ENCODE results near the gene FXYD7. TPM values are rescaled to one million over a fixed set of nuclear protein-coding genes. Genes with fewer than 3 reads are reported as not detected.

FXYD7 gene
- total RNA-seq, 1 donor from 2014 or later, result not detected

- Mint-ChIP-seq H3K27ac (ENCODE audit: unreplicated experiment) (no peak overlapping the region), H3K27me3 (ENCODE audit: unreplicated experiment) (peaks cover 15% of the 10 kb centered on the region), H3K9me3 (ENCODE audit: unreplicated experiment) (no peaks in the 10 kb centered on the region), H3K4me3 (ENCODE audit: unreplicated experiment) (no peak overlapping the region), H3K36me3 (ENCODE audit: unreplicated experiment) (no peaks in the 10 kb centered on the region), H3K4me1 (ENCODE audit: unreplicated experiment) (peaks cover 14% of the 10 kb centered on the region)
- no peak for DNase-seq (ENCODE audit: extremely low spot score, unreplicated experiment)
- TF ChIP-seq CTCF (IDR thresholded peaks at IDR 0.05), result no peak
Measured at GRCh38 chr19:35123573-35123972, 19.5 kb upstream of the FXYD7 start.

GRCh38 chr19:35124098-35125060, 18.7 kb upstream of the FXYD7 start:
- Mint-ChIP-seq H3K4me1 (ENCODE audit: unreplicated experiment) (peaks cover 14% of the 10 kb centered on the region), H3K27ac (ENCODE audit: unreplicated experiment) (no peak overlapping the region), H3K9me3 (ENCODE audit: unreplicated experiment) (no peaks in the 10 kb centered on the region), H3K36me3 (ENCODE audit: unreplicated experiment) (no peaks in the 10 kb centered on the region), H3K27me3 (ENCODE audit: unreplicated experiment) (peaks cover 20% of the 10 kb centered on the region), H3K4me3 (ENCODE audit: unreplicated experiment) (no peak overlapping the region)
- no peak for TF ChIP-seq CTCF (IDR thresholded peaks at IDR 0.05)
- no peak for DNase-seq (ENCODE audit: extremely low spot score, unreplicated experiment)

GRCh38 chr19:35125270-35125717, 17.8 kb upstream of the FXYD7 start:
- H3K27ac Mint-ChIP-seq (ENCODE audit: unreplicated experiment), result no peak overlapping the region
- DNase-seq (ENCODE audit: extremely low spot score, unreplicated experiment), result no peak
- H3K27me3 Mint-ChIP-seq (ENCODE audit: unreplicated experiment), result peaks cover 20% of the 10 kb centered on the region
- no peak for TF ChIP-seq CTCF (IDR thresholded peaks at IDR 0.05)
- H3K4me1 Mint-ChIP-seq (ENCODE audit: unreplicated experiment), result peaks cover 13% of the 10 kb centered on the region
- H3K9me3 Mint-ChIP-seq (ENCODE audit: unreplicated experiment), result no peaks in the 10 kb centered on the region
- no peaks in the 10 kb centered on the region for H3K36me3 Mint-ChIP-seq (ENCODE audit: unreplicated experiment)
- no peak overlapping the region for H3K4me3 Mint-ChIP-seq (ENCODE audit: unreplicated experiment)

GRCh38 chr19:35125749-35126623, 17.1 kb upstream of the FXYD7 start:
- H3K4me1 Mint-ChIP-seq (ENCODE audit: unreplicated experiment), result peaks cover 9% of the 10 kb centered on the region
- TF ChIP-seq CTCF (IDR thresholded peaks at IDR 0.05), result no peak
- DNase-seq (ENCODE audit: extremely low spot score, unreplicated experiment), result no peak
- no peak overlapping the region for H3K27ac Mint-ChIP-seq (ENCODE audit: unreplicated experiment)
- H3K36me3 Mint-ChIP-seq (ENCODE audit: unreplicated experiment), result no peaks in the 10 kb centered on the region
- H3K4me3 Mint-ChIP-seq (ENCODE audit: unreplicated experiment), result no peak overlapping the region
- no peaks in the 10 kb centered on the region for H3K9me3 Mint-ChIP-seq (ENCODE audit: unreplicated experiment)
- peaks cover 22% of the 10 kb centered on the region for H3K27me3 Mint-ChIP-seq (ENCODE audit: unreplicated experiment)

- no peak for DNase-seq (ENCODE audit: extremely low spot score, unreplicated experiment)
- no peaks in the 10 kb centered on the region for H3K36me3 Mint-ChIP-seq (ENCODE audit: unreplicated experiment)
- H3K4me1 Mint-ChIP-seq (ENCODE audit: unreplicated experiment), result peaks cover 9% of the 10 kb centered on the region
- H3K27me3 Mint-ChIP-seq (ENCODE audit: unreplicated experiment), result peaks cover 22% of the 10 kb centered on the region
- no peak overlapping the region for H3K4me3 Mint-ChIP-seq (ENCODE audit: unreplicated experiment)
- H3K27ac Mint-ChIP-seq (ENCODE audit: unreplicated experiment), result no peak overlapping the region
- TF ChIP-seq CTCF (IDR thresholded peaks at IDR 0.05), result no peak
- no peaks in the 10 kb centered on the region for H3K9me3 Mint-ChIP-seq (ENCODE audit: unreplicated experiment)
Measured at GRCh38 chr19:35126624-35126959, 16.5 kb upstream of the FXYD7 start.

Data from osteocyte (in vitro differentiated cells).